Vagina (tissue), 2 donors: ENCODE measurements around the gene FNDC5.

ENCODE experiments used
- POLR2A ChIP-seq, 2 donors: fragments of 450-650 bp; IDR thresholded peaks; one replicate each; pipeline ENCODE4 v1.6.1; 2017; ENCODE audit warnings: antibody characterized with exemption in 2 of 2, mild to moderate bottlenecking in 2 of 2, moderate library complexity in 2 of 2
- POLR2AphosphoS5 ChIP-seq, 2 donors: sonication (generic); formaldehyde crosslinking; IDR thresholded peaks; one replicate each; pipeline ENCODE4 v1.9.0; 2017; ENCODE audit warnings: antibody characterized with exemption in 2 of 2, mild to moderate bottlenecking in 2 of 2, low read depth in 1 of 2; ENCODE audit not compliant: insufficient read depth in 1 of 2
- TF ChIP-seq, protein P1 (sequence below), 3 experiments: fragments of 450-650 bp in 2 of 3; fragments of 200-600 bp in 1 of 3; sonication (generic) in 1 of 3; IDR thresholded peaks; one replicate each; pipeline ENCODE4 v1.5.1; 2017 to 2019; ENCODE audit warnings: antibody characterized with exemption in 3 of 3, mild to moderate bottlenecking in 2 of 3, moderate library complexity in 2 of 3

DNA sequence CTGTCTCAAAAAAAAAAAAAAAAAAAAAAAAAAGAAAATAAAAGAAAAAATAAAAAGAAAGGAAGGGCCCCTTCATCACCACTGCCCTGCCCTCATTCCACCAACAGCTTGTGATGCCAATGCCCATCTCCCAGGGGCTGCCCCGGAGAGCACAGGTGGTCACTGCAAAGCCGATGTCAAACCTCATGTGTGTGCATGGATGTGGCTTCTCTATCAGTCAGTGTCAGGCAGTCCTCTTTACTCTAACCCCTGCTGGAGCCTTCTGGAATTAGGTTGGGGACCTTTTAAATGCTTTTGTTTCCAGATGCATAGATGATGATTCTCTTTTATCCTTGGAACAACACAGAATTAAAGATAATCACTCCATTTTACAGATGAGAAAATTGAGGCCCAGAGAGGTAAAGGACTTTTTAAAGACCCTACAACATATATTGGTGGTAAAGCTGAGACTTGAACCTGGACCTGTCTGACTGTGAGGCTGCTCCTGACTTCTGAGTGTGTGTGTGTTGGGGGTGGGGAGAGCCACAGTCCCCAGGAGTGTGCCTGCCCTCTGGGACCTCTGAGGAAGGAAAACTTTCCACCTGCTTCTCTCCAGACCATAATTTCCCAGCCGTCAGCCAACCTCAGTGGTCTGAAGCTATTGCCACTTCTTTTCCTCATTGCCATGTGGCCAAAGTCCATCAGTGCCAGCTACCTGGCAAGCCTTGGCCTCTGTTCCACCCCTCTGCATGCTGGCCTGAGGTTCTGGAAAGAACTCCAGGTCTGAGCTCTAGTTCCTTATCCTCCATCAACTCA, 33.5 kb upstream of the FNDC5 start:
- TF ChIP-seq POLR2AphosphoS5 (IDR thresholded peaks at IDR 0.05; ENCODE audit: insufficient read depth in 1 of 2, low read depth in 1 of 2) (no peak), POLR2A (IDR thresholded peaks at IDR 0.05) (no peak)
- TF ChIP-seq, protein P1, sequence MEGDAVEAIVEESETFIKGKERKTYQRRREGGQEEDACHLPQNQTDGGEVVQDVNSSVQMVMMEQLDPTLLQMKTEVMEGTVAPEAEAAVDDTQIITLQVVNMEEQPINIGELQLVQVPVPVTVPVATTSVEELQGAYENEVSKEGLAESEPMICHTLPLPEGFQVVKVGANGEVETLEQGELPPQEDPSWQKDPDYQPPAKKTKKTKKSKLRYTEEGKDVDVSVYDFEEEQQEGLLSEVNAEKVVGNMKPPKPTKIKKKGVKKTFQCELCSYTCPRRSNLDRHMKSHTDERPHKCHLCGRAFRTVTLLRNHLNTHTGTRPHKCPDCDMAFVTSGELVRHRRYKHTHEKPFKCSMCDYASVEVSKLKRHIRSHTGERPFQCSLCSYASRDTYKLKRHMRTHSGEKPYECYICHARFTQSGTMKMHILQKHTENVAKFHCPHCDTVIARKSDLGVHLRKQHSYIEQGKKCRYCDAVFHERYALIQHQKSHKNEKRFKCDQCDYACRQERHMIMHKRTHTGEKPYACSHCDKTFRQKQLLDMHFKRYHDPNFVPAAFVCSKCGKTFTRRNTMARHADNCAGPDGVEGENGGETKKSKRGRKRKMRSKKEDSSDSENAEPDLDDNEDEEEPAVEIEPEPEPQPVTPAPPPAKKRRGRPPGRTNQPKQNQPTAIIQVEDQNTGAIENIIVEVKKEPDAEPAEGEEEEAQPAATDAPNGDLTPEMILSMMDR (IDR thresholded peaks at IDR 0.05): no peak
